DOHH2 (cell line): Measurements from ENCODE around the gene PEX5L.

Experiments
- H3F3A ChIP-seq: fragments of 200-600 bp; sonication (generic), shearing (Covaris generic); 2 replicates; pipeline ENCODE4 v1.6.0; 2016; ENCODE audit warnings: antibody characterized with exemption, mild to moderate bottlenecking; ENCODE audit not compliant: control insufficient read depth, insufficient read depth
- H3K27ac ChIP-seq: fragments of 200-600 bp; sonication (generic); 2 replicates; pipeline ENCODE4 v1.5.1; 2014; ENCODE audit warnings: low read depth, mild to moderate bottlenecking, low read length, moderate library complexity
- H3K27me3 ChIP-seq: fragments of 200-600 bp; sonication (generic); 2 replicates; pipeline ENCODE4 v1.6.1; 2014; ENCODE audit warnings: mild to moderate bottlenecking, low read length, mixed read lengths; ENCODE audit not compliant: control insufficient read depth
- H3K36me3 ChIP-seq: fragments of 200-600 bp; sonication (generic); 2 replicates; pipeline ENCODE4 v1.6.1; 2014; ENCODE audit warnings: mild to moderate bottlenecking, low read length, moderate library complexity, mixed read lengths; ENCODE audit not compliant: control insufficient read depth
- H3K4me1 ChIP-seq: fragments of 200-600 bp; sonication (generic); 2 replicates; pipeline ENCODE4 v1.6.1; 2014; ENCODE audit warnings: mild to moderate bottlenecking, low read length, mixed read lengths; ENCODE audit not compliant: control insufficient read depth
- H3K4me2 ChIP-seq: fragments of 200-600 bp; sonication (generic); 2 replicates; pipeline ENCODE4 v1.6.0; 2014; ENCODE audit warnings: mild to moderate bottlenecking, low read length, moderate library complexity
- H3K4me3 ChIP-seq: fragments of 200-600 bp; sonication (generic); 2 replicates; pipeline ENCODE4 v1.5.1; 2014; ENCODE audit warnings: mild to moderate bottlenecking, low read length, mixed read lengths
- H3K79me2 ChIP-seq: fragments of 200-600 bp; sonication (generic); 2 replicates; pipeline ENCODE4 v1.6.1; 2014; ENCODE audit warnings: mild to moderate bottlenecking, low read length, mixed read lengths; ENCODE audit not compliant: control insufficient read depth
- H3K9me2 ChIP-seq: fragments of 200-600 bp; sonication (generic); replicated peaks from 2 replicates; pipeline ENCODE4 v1.6.1; 2014; ENCODE audit warnings: mild to moderate bottlenecking, low read length, mixed read lengths; ENCODE audit not compliant: control insufficient read depth
- H3K9me3 ChIP-seq: fragments of 200-600 bp; sonication (generic); 2 replicates; pipeline ENCODE4 v1.6.1; 2014; ENCODE audit warnings: antibody characterized with exemption, low read length, mixed read lengths; ENCODE audit not compliant: control insufficient read depth, insufficient read depth
- H4K20me1 ChIP-seq: fragments of 200-600 bp; sonication (generic); 2 replicates; pipeline ENCODE4 v1.6.0; 2014; ENCODE audit warnings: low read depth, mild to moderate bottlenecking, antibody characterized with exemption, low read length, moderate library complexity; ENCODE audit not compliant: control insufficient read depth, insufficient read depth
- EZH2phosphoT487 ChIP-seq: fragments of 200-600 bp; sonication (generic); IDR thresholded peaks from 2 replicates; pipeline ENCODE4 v1.6.1; 2017; ENCODE audit warnings: borderline replicate concordance, mild to moderate bottlenecking, antibody characterized with exemption, low read length, moderate library complexity, mixed read lengths
- TF ChIP-seq, protein P1 (sequence below): fragments of 200-600 bp; sonication (generic); IDR thresholded peaks from one replicate; pipeline ENCODE4 v1.5.1; 2014; ENCODE audit warnings: antibody characterized with exemption, mild to moderate bottlenecking, low read depth, low read length; ENCODE audit not compliant: poor library complexity, severe bottlenecking

The PEX5L gene

DNA sequence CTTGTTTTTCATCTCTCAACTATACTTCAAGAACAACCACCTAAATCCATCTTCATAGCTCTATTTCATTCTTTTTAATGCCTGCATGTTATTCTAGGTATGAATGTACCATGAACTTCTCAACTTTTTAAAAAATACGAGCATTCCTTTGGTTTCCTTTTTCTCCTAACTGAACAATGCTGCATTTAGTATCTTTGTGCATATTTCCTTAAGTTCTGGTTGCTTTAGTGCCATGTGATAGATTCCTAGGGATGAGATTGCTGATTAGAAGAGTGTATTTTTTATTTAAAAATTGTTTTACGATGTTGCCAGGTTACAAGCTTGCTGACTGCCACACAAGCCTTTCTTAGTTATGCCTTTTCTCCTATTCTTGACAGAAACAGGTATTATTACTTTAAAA, 34.7 kb downstream of the PEX5L start:
- Histone ChIP-seq H3K36me3 (no peaks in the 10 kb centered on the region), H3K27ac (no peak overlapping the region), H4K20me1 (no peaks in the 10 kb centered on the region), H3F3A (no peaks in the 10 kb centered on the region), H3K27me3 (no peaks in the 10 kb centered on the region), H3K9me2 (no peaks in the 10 kb centered on the region), H3K79me2 (no peaks in the 10 kb centered on the region), H3K4me1 (no peaks in the 10 kb centered on the region), H3K9me3 (no peaks in the 10 kb centered on the region), H3K4me2 (no peak overlapping the region), H3K4me3 (no peak overlapping the region)
- TF ChIP-seq, protein P1, sequence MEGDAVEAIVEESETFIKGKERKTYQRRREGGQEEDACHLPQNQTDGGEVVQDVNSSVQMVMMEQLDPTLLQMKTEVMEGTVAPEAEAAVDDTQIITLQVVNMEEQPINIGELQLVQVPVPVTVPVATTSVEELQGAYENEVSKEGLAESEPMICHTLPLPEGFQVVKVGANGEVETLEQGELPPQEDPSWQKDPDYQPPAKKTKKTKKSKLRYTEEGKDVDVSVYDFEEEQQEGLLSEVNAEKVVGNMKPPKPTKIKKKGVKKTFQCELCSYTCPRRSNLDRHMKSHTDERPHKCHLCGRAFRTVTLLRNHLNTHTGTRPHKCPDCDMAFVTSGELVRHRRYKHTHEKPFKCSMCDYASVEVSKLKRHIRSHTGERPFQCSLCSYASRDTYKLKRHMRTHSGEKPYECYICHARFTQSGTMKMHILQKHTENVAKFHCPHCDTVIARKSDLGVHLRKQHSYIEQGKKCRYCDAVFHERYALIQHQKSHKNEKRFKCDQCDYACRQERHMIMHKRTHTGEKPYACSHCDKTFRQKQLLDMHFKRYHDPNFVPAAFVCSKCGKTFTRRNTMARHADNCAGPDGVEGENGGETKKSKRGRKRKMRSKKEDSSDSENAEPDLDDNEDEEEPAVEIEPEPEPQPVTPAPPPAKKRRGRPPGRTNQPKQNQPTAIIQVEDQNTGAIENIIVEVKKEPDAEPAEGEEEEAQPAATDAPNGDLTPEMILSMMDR = no peak
- no peak for TF ChIP-seq EZH2phosphoT487

DNA sequence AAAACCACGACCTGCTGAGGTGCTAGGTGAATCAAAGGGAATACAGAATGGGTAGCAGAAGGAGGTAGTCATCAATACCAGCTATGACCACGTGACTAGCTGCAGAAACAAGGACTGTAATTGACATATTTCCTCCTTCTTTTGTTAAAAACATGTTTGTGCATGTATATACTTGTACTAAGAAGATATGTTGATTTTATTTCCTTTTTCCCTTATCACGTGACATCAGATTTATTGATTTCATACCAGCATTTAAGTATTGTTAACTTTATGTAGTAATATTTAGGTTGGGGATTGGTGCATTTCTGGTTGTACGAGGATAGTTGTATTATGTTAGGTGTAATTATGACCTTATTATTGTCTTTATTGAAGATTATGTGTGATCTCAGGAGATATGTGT, 36.2 kb downstream of the PEX5L start:
- Histone ChIP-seq H3K4me3 (no peak overlapping the region), H3K79me2 (no peaks in the 10 kb centered on the region), H3K4me1 (no peaks in the 10 kb centered on the region), H4K20me1 (no peaks in the 10 kb centered on the region), H3F3A (no peaks in the 10 kb centered on the region), H3K4me2 (no peak overlapping the region), H3K9me2 (no peaks in the 10 kb centered on the region), H3K27me3 (no peaks in the 10 kb centered on the region), H3K9me3 (no peaks in the 10 kb centered on the region), H3K36me3 (no peaks in the 10 kb centered on the region), H3K27ac (no peak overlapping the region)
- no peak for TF ChIP-seq EZH2phosphoT487
- TF ChIP-seq, protein P1 = no peak

GRCh38 chr3:179995406-179995805, 41.3 kb downstream of the PEX5L start:
- H3K4me2 ChIP-seq = no peak overlapping the region
- H3K4me1 ChIP-seq = no peaks in the 10 kb centered on the region
- no peaks in the 10 kb centered on the region for H3K79me2 ChIP-seq
- H3K27ac ChIP-seq = no peak overlapping the region
- no peak overlapping the region for H3K4me3 ChIP-seq
- no peaks in the 10 kb centered on the region; the same call in 1 of the 2 replicates for H3K27me3 ChIP-seq
- H3K9me3 ChIP-seq = no peaks in the 10 kb centered on the region
- TF ChIP-seq, protein P1 = no peak
- TF ChIP-seq EZH2phosphoT487 = no peak
- H3K36me3 ChIP-seq = no peaks in the 10 kb centered on the region
- H3F3A ChIP-seq = no peaks in the 10 kb centered on the region
- no peaks in the 10 kb centered on the region for H4K20me1 ChIP-seq
- no peaks in the 10 kb centered on the region for H3K9me2 ChIP-seq

- TF ChIP-seq, protein P1 = no peak
- no peaks in the 10 kb centered on the region for H3K79me2 ChIP-seq
These were observed 44.9 kb downstream of the PEX5L start for GRCh38 chr3:179991883-179992282.

More at GRCh38 chr3:179991883-179992282, 44.9 kb downstream of the PEX5L start:
- Histone ChIP-seq H4K20me1 (no peaks in the 10 kb centered on the region), H3K4me1 (no peaks in the 10 kb centered on the region), H3K4me2 (no peak overlapping the region), H3K9me3 (no peaks in the 10 kb centered on the region), H3F3A (no peaks in the 10 kb centered on the region), H3K9me2 (no peaks in the 10 kb centered on the region), H3K4me3 (no peak overlapping the region), H3K27me3 (peaks cover 7% of the 10 kb centered on the region), H3K36me3 (no peaks in the 10 kb centered on the region), H3K27ac (no peak overlapping the region)
